Measurements from ENCODE around the gene CHEK2.

GRCh38 chr22:28730179-28730578, 11.4 kb downstream of the CHEK2 start:
- TF ChIP-seq CTCF (IDR thresholded peaks at IDR 0.05; ENCODE audit: insufficient read depth, low read length): no peak
- no peak for TF ChIP-seq REST (IDR thresholded peaks at IDR 0.05; ENCODE audit: insufficient replicate concordance, low read depth)
- no peak for TF ChIP-seq POLR2AphosphoS5 (IDR thresholded peaks at IDR 0.05; ENCODE audit: low read depth)
